GM19395 (cell line): ENCODE results near the gene PKHD1.

ENCODE experiments used
- ATAC-seq: cut with Tn5 transposase; IDR thresholded peaks from one replicate; pipeline ENCODE4 v1.9.1; 2021; ENCODE audit warnings: mild to moderate bottlenecking, moderate library complexity; ENCODE audit not compliant: unreplicated experiment

PKHD1 gene

DNA sequence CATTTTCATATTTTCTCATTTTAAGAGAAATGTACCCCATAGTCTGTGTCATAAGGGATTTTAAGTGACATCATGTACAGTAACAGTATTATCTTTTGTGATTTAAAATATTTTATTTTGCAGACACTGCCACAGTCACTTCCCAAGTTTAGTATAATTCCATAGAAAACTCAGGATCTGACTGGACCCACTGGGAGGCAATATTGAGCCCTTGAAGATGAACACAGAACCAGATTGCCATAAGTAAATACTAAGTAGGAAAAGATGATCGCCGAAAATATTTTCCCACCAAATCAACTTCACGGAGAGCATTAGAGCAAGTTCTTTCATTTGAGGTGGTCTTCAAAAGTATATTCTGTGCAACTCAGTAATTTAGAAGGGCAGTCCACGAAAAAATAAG, 17.6 kb upstream of the PKHD1 start:
- ATAC-seq, result no peak

DNA sequence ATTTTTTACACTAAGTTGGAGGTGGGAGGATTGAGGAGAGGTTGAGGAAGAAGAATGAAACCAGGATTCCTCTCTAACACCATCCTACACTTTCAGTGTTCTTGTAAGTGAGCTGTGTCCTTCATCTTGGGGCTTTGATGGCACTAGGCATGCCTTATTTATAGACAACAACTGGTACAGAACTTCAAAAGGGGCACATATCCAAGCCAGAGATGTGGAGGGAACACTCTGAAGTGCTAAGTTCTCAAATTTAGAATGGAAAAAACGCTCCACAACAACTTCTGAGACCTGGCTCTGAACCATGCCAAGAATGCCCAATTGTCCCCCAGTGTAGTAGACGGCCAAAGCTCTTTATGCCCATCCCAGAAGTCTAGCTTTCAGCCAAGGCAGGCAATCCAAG, 16.2 kb upstream of the PKHD1 start:
- no peak for ATAC-seq

- no peak for ATAC-seq
Observed at GRCh38 chr6:52102405-52102804, 15.0 kb upstream of the PKHD1 start.

- ATAC-seq, result no peak
Observed at GRCh38 chr6:52098721-52099120, 11.3 kb upstream of the PKHD1 start.

- no peak for ATAC-seq
Observed at GRCh38 chr6:52089758-52090348, 2.4 kb upstream of the PKHD1 start.

GRCh38 chr6:52086741-52087140, 672 bp downstream of the PKHD1 start:
- no peak for ATAC-seq

- ATAC-seq, result no peak
Observed at GRCh38 chr6:52081237-52081636, 6.2 kb downstream of the PKHD1 start.

GRCh38 chr6:52077961-52078625, 9.3 kb downstream of the PKHD1 start:
- ATAC-seq, result no peak

GRCh38 chr6:52077180-52077884, 10.1 kb downstream of the PKHD1 start:
- ATAC-seq, result no peak

DNA sequence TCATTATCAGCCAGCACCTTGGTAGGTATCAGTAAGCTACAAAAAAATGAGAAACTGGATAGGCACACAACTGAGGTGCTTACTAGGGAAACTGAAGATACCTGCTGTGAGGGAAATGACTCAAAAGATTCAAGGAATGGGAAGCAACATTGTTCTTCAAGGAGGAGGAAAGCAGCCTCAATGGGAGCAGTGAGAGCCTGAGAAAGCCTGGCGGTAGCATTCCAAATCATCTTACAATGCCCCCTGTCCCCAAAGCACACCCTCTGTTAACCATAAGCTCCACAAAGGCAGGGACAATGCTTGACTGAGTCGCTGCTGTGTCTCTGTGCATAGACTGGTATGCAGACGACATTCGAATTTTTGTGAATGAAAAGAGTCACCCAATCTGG, 10.6 kb downstream of the PKHD1 start:
- ATAC-seq, result no peak

- no peak for ATAC-seq
Observed at GRCh38 chr6:52074716-52075115, 12.7 kb downstream of the PKHD1 start.

DNA sequence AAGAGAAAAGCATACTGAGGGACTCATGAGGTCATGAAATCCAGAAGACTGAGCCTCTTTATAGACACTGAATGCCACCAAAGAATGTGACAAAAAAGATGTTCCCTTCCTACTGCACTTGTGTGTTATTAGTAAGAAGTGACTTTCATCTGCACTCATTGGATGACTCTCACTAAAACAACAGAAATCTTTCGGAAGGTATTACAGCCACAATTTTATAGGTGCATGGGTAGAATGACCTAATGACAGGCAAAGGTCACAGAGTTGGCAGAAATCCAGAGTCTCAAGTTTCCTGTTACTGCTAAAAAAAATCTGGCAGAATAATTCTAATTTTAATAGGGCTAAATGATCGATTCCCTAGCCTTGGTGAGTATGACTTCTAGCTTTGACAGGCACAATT, 13.3 kb downstream of the PKHD1 start:
- ATAC-seq, result no peak

DNA sequence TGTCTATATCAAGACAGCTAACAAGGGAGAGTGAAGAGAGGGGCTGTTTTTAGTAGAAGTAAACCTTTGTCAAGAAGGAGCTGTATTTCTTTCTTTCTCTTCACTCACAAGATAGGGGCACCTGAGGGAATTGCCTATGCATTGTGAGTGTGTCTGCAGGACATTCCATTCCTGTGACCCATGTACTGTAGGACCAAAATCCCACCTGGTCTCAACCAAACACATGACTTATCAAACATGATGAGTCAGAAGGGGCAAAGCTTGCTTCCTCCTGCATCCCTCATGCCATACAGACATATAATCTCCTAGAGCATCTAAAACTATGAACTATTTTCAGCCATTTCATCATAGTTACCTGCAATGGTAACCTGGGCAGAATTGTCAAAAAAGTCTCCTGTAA, 21.8 kb downstream of the PKHD1 start:
- ATAC-seq, result no peak

- peak; percentile 100 for ATAC-seq
Observed at GRCh38 chr6:52063584-52064344, 23.6 kb downstream of the PKHD1 start.

GRCh38 chr6:52061481-52061880, 25.9 kb downstream of the PKHD1 start:
- ATAC-seq, result no peak

DNA sequence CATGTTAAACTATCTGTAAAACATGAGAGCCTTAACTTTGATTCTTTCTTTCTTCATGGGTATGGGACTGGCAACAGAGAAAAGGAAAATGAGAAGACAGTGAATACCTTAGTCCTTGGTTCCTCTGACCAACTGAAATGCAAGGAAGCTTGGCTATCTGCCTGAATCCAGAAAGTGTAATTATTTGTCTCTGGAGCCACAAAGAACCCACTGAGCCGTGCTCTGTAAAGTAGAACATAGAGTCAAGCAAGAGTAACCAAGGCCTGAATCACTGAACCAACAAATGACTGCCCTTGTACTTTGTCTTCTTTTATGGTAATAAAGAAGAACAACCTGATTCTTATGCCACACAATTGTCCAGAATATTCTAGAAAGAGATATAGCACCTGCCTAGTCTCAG, 27.6 kb downstream of the PKHD1 start:
- no peak for ATAC-seq

DNA sequence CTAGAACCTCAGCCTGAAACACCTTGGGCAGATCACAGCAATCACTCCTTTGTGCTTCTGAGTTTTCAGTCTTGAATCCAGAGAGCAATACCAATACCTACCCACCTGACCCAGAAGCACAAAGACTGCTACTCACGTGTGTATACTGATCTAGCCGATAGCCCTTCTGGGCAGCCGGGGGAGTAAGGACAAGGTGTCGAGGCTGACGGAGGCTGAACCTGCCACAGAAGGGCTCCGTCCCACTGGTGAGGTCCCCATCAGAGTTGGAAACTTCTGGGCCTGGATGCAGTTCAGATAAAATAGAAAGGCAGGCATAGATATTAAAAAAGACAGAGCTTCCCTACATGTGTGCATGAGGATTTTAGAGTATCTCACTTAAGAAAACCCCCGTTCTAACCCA, 32.0 kb downstream of the PKHD1 start:
- no peak for ATAC-seq

- no peak for ATAC-seq
Observed at GRCh38 chr6:52053038-52053695, 34.2 kb downstream of the PKHD1 start.

GRCh38 chr6:52050051-52050405, 37.4 kb downstream of the PKHD1 start:
- ATAC-seq, result no peak

DNA sequence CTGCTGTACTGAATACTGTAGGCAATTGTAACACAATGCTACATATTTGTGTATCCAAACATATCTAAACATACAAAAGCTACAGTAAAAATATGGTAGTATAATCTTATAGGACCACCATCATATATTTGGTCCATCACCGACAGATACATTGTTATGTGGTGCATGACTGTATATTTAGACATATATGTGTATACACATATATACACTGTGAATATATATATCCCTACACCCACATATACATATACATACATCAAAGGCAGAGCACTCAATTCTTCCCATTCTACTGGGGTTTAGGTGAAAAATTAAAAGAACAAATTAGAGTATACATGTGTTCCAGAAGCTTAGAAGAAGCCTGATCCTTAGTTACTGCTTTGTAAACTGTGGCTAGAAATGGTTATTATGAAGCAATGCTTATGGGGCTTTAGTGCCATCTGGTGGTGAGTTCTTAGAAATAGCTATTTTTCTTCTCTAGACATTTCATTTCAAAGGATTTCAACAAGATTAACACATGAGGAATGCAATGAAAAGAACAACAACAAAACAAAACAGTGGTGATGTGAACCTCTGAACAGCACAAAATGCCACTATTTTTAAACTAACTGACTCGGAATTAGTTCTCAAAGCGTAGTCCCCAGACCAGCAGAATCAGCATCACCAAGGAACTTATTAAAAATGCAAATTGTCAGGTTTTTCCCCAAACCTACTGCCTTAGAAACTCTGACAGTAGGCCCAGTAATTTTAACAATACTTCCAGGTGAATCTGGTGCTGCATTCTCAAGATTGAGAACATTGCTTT, 38.0 kb downstream of the PKHD1 start:
- ATAC-seq, result peak; percentile 68
